Amniotic stem cell (primary cell): ENCODE data around the gene OTUB1.

Experiments used
- DNase-seq: peaks from one replicate; lab custom pipeline; 2025; lab: John Stamatoyannopoulos, UW

OTUB1 gene

GRCh38 chr11:64022125-64022784 is 36.0 kb downstream of the OTUB1 start:
- no peak for DNase-seq

GRCh38 chr11:64023712-64024710 is 37.8 kb downstream of the OTUB1 start:
- DNase-seq: no peak

- no peak for DNase-seq
Measured at GRCh38 chr11:64025205-64025604, 39.0 kb downstream of the OTUB1 start.

GRCh38 chr11:64026575-64027205 is 40.5 kb downstream of the OTUB1 start:
- no peak for DNase-seq

- no peak for DNase-seq
Measured at GRCh38 chr11:64027651-64028397, 41.6 kb downstream of the OTUB1 start.

GRCh38 chr11:64028398-64029115 is 42.3 kb downstream of the OTUB1 start:
- DNase-seq: no peak

- DNase-seq: no peak
Measured at GRCh38 chr11:64029773-64030172, 43.5 kb downstream of the OTUB1 start.

- DNase-seq: no peak
Measured at GRCh38 chr11:64031001-64031400, 44.8 kb downstream of the OTUB1 start.

GRCh38 chr11:64032050-64032449 is 45.8 kb downstream of the OTUB1 start:
- no peak for DNase-seq

GRCh38 chr11:64034411-64034811 is 48.2 kb downstream of the OTUB1 start:
- no peak for DNase-seq

- no peak for DNase-seq
Measured at GRCh38 chr11:64035081-64035524, 48.9 kb downstream of the OTUB1 start.

GRCh38 chr11:64035576-64035975 is 49.3 kb downstream of the OTUB1 start, which contains the start of gene FLRT1:
Gene FLRT1, plus strand, starts transcription at chr11:64035931. Its CDS starts 80,337 bp downstream, at chr11:64116268.
- DNase-seq: no peak

- DNase-seq: no peak
Measured at GRCh38 chr11:64036087-64037026, 50.1 kb downstream of the OTUB1 start.

GRCh38 chr11:64037027-64037634 is 50.9 kb downstream of the OTUB1 start:
- DNase-seq: no peak

GRCh38 chr11:64038500-64038899 is 52.3 kb downstream of the OTUB1 start:
- DNase-seq: no peak

GRCh38 chr11:64039012-64039665 is 52.9 kb downstream of the OTUB1 start:
- DNase-seq: no peak

GRCh38 chr11:64040684-64041322 is 54.6 kb downstream of the OTUB1 start:
- DNase-seq: no peak

GRCh38 chr11:64041846-64042245 is 55.6 kb downstream of the OTUB1 start:
- no peak for DNase-seq
